Measurements from ENCODE around the gene ATP2B2.
"Not testable (repeated sequence)": the region's sequence is repeated elsewhere in the genome, so short reads cannot be mapped to it uniquely, and the experiment has no call there.

Gene ATP2B2

DNA sequence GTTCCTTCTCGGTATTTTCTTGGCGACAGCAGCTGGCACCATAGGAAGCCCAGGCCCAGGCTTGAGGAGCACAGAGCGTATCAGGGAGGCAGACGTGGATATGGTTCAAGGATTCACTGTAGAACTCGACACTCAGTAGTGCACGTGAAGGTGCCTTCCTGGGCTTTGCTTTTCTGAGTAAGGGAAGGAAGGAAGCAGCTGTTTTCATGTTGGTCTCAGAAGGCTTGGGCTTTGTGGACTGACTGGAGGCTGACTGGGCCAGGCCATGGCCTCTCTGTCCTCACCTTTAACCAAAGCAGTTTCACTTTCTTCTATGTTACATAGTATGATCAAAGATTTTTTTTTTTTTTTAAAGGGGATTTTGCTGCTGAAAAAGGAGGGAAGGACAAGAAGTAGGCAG, 205.7 kb downstream of the ATP2B2 start:
- Histone ChIP-seq H3K36me3 (ENCODE audit: control insufficient read depth in 2 of 2, insufficient read depth in 2 of 2, low read length in 2 of 2) (peaks cover 39 to 51% of the 10 kb centered on the region in 2 donors), H3K27ac (ENCODE audit: low read length) (no peak overlapping the region)

DNA sequence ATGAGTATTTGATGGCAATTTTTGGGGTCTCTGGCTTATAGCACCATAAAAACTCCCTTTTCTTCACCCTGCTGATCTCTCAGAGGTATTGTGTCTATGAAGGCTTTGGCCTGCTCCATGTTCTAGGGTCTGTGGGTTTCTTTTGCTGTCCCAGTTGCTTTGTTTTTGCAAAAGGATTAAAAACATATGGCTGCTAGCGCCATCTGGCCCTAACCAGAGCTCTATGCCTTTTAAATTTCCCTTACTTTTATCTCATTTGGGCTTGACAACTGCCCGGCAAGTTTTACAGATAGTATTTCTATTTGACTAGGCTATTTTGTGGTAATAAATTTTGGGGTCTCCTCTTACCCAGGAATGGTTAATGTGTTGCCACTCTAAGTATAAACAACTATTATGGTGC, 206.2 kb downstream of the ATP2B2 start:
- H3K4me3 ChIP-seq (ENCODE audit: low read length in 2 of 2), result no peak overlapping the region
- no peaks in the 10 kb centered on the region for H3K27me3 ChIP-seq (ENCODE audit: control insufficient read depth in 1 of 2, insufficient read depth in 2 of 2, low read length in 2 of 2)
- H3K4me1 ChIP-seq (ENCODE audit: control insufficient read depth, insufficient read depth, low read length), result no peaks in the 10 kb centered on the region
- H3K9me3 ChIP-seq (ENCODE audit: control insufficient read depth in 2 of 2, low read length in 2 of 2), result no peaks in the 10 kb centered on the region
- peaks cover 36 to 46% of the 10 kb centered on the region in 2 donors for H3K36me3 ChIP-seq (ENCODE audit: control insufficient read depth in 2 of 2, insufficient read depth in 2 of 2, low read length in 2 of 2)
- no peak overlapping the region for H3K27ac ChIP-seq (ENCODE audit: low read length)
- H3K9ac ChIP-seq (ENCODE audit: low read length in 2 of 2), result no peak overlapping the region

More for the DNA sequence above, 205.7 kb downstream of the ATP2B2 start:
- no peaks in the 10 kb centered on the region for H3K27me3 ChIP-seq (ENCODE audit: control insufficient read depth in 1 of 2, insufficient read depth in 2 of 2, low read length in 2 of 2)
- no peak overlapping the region for H3K9ac ChIP-seq (ENCODE audit: low read length in 2 of 2)
- H3K9me3 ChIP-seq (ENCODE audit: control insufficient read depth in 2 of 2, low read length in 2 of 2), result no peaks in the 10 kb centered on the region
- H3K4me1 ChIP-seq (ENCODE audit: control insufficient read depth, insufficient read depth, low read length), result no peaks in the 10 kb centered on the region
- H3K4me3 ChIP-seq (ENCODE audit: low read length in 2 of 2), result no peak overlapping the region

DNA sequence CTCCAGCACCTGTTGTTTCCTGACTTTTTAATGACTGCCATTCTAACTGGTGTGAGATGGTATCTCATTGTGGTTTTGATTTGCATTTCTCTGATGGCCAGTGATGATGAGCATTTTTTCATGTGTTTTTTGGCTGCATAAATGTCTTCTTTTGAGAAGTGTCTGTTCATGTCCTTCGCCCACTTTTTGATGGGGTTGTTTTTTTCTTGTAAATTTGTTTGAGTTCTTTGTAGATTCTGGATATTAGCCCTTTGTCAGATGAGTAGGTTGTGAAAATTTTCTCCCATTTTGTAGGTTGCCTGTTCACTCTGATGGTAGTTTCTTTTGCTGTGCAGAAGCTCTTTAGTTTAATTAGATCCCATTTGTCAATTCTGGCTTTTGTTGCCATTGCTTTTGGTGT, 207.3 kb downstream of the ATP2B2 start:
- not testable (repeated sequence) for H3K9me3 ChIP-seq (ENCODE audit: control insufficient read depth in 2 of 2, low read length in 2 of 2); H3K27ac ChIP-seq (ENCODE audit: low read length); H3K4me1 ChIP-seq (ENCODE audit: control insufficient read depth, insufficient read depth, low read length); H3K9ac ChIP-seq (ENCODE audit: low read length in 2 of 2); H3K27me3 ChIP-seq (ENCODE audit: control insufficient read depth in 1 of 2, insufficient read depth in 2 of 2, low read length in 2 of 2); H3K4me3 ChIP-seq (ENCODE audit: low read length in 2 of 2)
- H3K36me3 ChIP-seq (ENCODE audit: control insufficient read depth in 2 of 2, insufficient read depth in 2 of 2, low read length in 2 of 2), result peaks cover 28 to 36% of the 10 kb centered on the region in 2 donors

DNA sequence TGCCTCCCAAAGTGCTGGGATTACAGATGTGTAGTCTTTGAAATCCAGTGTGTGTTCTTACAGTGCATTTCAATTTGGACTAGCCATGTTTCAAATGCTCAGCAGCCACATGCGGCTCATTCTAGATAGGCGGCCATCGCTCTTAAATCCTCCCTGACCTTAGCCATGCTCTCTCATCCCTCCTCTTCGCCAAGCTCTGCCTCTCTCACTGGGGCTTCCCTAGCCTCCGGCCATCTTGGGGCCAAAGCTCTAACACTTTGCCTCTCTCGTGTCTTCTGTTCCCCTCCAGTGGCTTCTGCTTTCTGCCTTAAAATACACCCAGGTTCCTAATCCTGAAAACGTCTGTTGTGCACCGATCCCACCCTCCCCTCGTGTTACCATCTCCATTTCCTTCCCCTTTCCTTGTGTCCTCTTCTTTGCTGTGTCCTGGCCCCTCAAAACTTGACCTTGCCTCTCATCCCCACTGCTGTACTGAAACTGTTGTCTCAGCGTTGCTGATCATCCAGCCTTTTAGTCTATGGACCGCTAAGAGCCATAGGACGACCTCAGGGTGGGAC, 211.3 kb downstream of the ATP2B2 start:
- Histone ChIP-seq H3K27me3 (ENCODE audit: control insufficient read depth in 1 of 2, insufficient read depth in 2 of 2, low read length in 2 of 2) (no peaks in the 10 kb centered on the region), H3K9me3 (ENCODE audit: control insufficient read depth in 2 of 2, low read length in 2 of 2) (no peaks in the 10 kb centered on the region), H3K4me3 (ENCODE audit: low read length in 2 of 2) (no peak overlapping the region), H3K4me1 (ENCODE audit: control insufficient read depth, insufficient read depth, low read length) (no peaks in the 10 kb centered on the region), H3K36me3 (ENCODE audit: control insufficient read depth in 2 of 2, insufficient read depth in 2 of 2, low read length in 2 of 2) (peaks cover 11 to 17% of the 10 kb centered on the region in 2 donors), H3K27ac (ENCODE audit: low read length) (no peak overlapping the region), H3K9ac (ENCODE audit: low read length in 2 of 2) (no peak overlapping the region)

DNA sequence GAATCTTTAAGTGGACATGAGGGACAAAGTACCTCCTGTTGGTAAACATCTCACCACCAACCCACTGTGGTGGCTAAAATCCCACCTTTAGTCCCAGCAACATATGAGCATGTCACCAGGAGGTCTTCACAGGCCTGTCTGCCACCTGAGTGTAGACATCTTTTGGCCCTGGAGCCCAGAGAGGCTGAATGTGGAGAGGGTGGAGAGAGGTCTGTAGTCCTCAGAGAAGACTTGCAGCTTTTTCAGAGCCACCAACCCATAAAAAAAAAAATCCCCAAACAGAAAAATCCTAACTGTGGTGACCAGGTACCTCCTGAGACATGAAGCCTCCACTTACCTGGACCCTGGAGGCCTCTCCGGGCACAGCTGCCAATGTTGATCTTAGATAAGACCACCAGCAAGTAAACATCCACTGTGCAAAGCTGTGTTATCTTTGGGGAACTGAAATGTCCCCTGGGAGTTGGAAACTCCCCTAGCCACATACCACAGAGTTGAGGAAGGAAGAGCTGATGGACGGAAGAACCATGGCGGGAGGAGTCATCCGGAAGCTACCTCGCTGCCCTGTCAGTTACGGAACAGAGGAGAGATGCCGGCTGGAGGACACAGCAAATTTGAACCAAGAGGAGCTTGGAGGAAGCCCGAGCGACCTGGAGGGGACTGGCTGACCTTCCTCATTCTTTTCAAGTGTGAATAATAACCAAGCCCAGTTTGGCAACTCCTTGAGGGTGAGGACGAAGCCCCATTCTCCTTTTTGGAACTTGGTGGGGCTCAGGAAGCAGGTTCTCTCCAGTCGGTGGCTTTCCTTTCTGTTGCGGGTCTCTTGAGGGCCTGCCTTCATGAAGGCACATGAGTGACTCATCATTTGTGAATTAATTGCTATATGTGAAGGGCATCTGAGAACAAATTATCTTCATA, 212.6 kb downstream of the ATP2B2 start, which contains the start of gene GHRL:
TSS of gene GHRL (minus strand) at position 443 of the 915 bp plus-strand sequence. CDS start 2,767 bp downstream, outside the sequence.
- Histone ChIP-seq H3K27me3 (ENCODE audit: control insufficient read depth in 1 of 2, insufficient read depth in 2 of 2, low read length in 2 of 2) (no peaks in the 10 kb centered on the region), H3K27ac (ENCODE audit: low read length) (no peak within 1 kb of the TSS), H3K4me1 (ENCODE audit: control insufficient read depth, insufficient read depth, low read length) (no peaks in the 10 kb centered on the region), H3K4me3 (ENCODE audit: low read length in 2 of 2) (no peak within 1 kb of the TSS), H3K36me3 (ENCODE audit: control insufficient read depth in 2 of 2, insufficient read depth in 2 of 2, low read length in 2 of 2) (peaks cover 11 to 23% of the 10 kb centered on the region in 2 donors), H3K9me3 (ENCODE audit: control insufficient read depth in 2 of 2, low read length in 2 of 2) (no peaks in the 10 kb centered on the region), H3K9ac (ENCODE audit: low read length in 2 of 2) (no peak within 1 kb of the TSS)

DNA sequence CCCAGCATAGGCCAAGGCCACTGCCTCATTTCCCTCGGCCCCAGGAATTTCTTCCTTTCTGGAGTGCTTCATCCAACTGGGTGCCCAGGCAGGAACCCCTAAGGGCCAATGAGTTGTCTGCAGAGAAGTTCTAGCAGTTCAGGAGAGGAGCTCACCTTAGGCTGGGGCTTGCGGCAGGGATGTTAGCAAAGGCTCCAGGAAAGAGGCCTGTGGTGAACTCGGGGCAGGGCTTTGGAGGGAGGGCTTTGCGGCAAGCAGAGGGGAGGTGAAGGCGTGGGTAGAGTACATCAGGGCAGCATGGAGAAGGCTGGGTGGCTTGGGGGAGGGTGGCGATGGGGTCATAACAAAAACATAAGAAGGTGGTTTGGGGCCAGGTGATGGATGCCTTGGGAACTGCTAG, 213.7 kb downstream of the ATP2B2 start:
- Histone ChIP-seq H3K4me1 (ENCODE audit: control insufficient read depth, insufficient read depth, low read length) (no peaks in the 10 kb centered on the region), H3K9ac (ENCODE audit: low read length in 2 of 2) (no peak overlapping the region), H3K36me3 (ENCODE audit: control insufficient read depth in 2 of 2, insufficient read depth in 2 of 2, low read length in 2 of 2) (peaks cover 11 to 29% of the 10 kb centered on the region in 2 donors), H3K4me3 (ENCODE audit: low read length in 2 of 2) (no peak overlapping the region), H3K27ac (ENCODE audit: low read length) (no peak overlapping the region), H3K9me3 (ENCODE audit: control insufficient read depth in 2 of 2, low read length in 2 of 2) (no peaks in the 10 kb centered on the region), H3K27me3 (ENCODE audit: control insufficient read depth in 1 of 2, insufficient read depth in 2 of 2, low read length in 2 of 2) (no peaks in the 10 kb centered on the region)

DNA sequence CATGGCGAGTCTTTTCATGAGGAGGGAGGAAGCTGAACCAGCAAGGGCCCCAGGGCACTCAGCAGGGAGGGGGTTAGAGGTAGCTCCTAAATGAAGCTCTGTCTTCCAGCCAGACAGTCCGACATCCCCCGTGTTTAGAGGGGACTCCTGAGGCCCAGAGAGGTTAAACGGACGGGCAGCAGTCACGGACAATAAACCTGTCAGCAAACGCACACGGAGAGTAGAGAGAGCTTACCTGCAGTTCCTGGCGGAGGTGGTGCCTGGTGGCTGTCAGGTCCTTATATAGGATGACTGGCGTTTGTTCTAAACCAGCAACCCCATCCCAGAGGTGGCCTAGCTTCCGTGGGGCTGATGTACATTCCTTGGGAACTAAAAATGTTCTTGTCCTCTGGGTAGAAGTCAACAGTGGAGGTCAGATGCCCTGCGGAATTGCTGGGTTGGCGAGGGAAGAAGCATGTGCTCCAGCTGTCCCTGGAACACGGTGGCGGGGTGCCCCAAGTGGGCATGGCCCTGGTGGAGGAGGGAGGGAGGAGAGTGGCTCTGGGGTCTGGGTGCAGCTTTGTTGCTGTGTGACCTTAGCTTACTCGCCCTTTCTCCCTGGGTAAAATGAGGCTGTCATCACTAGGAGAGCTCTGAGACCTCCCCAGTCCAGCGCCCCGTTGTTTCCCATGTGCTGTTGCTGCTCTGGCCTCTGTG, 214.8 kb downstream of the ATP2B2 start:
- Histone ChIP-seq H3K9ac (ENCODE audit: low read length in 2 of 2) (no peak overlapping the region), H3K27ac (ENCODE audit: low read length) (no peak overlapping the region), H3K4me3 (ENCODE audit: low read length in 2 of 2) (no peak overlapping the region), H3K4me1 (ENCODE audit: control insufficient read depth, insufficient read depth, low read length) (no peaks in the 10 kb centered on the region), H3K9me3 (ENCODE audit: control insufficient read depth in 2 of 2, low read length in 2 of 2) (no peaks in the 10 kb centered on the region), H3K36me3 (ENCODE audit: control insufficient read depth in 2 of 2, insufficient read depth in 2 of 2, low read length in 2 of 2) (peaks cover 14 to 29% of the 10 kb centered on the region in 2 donors), H3K27me3 (ENCODE audit: control insufficient read depth in 1 of 2, insufficient read depth in 2 of 2, low read length in 2 of 2) (no peaks in the 10 kb centered on the region)

DNA sequence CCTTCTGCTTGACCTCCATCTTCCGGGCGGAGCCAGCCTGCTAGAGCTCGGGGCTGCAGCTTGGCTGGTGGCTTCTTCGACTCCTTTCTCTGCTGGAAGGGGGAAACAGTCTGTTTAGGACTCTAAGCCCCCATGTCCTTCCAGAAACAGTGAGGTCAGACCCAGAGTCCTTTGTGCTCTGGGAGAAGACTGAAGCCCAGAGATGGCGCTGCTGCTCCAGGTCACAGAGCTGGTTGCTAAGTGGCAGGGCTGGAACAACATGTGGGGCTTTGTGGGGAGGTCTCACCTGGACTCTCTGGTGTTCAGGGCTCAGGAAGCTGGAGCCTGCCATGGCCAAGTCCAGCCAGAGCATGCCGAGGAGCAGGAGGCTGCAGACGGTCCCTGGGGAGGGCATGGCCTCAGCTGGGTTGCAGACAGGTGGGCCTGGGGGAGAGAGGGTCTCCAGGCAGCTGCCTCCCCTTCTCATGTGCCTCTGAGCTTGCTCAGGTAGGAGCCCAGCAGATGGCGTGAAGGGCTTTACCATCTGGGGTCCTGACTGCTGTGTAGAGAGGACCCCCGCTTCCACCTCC, 215.5 kb downstream of the ATP2B2 start:
- no peaks in the 10 kb centered on the region for H3K9me3 ChIP-seq (ENCODE audit: control insufficient read depth in 2 of 2, low read length in 2 of 2)
- no peak overlapping the region for H3K9ac ChIP-seq (ENCODE audit: low read length in 2 of 2)
- no peaks in the 10 kb centered on the region for H3K4me1 ChIP-seq (ENCODE audit: control insufficient read depth, insufficient read depth, low read length)
- no peaks in the 10 kb centered on the region for H3K27me3 ChIP-seq (ENCODE audit: control insufficient read depth in 1 of 2, insufficient read depth in 2 of 2, low read length in 2 of 2)
- H3K4me3 ChIP-seq (ENCODE audit: low read length in 2 of 2), result no peak overlapping the region
- no peak overlapping the region for H3K27ac ChIP-seq (ENCODE audit: low read length)
- peaks cover 14 to 32% of the 10 kb centered on the region in 2 donors for H3K36me3 ChIP-seq (ENCODE audit: control insufficient read depth in 2 of 2, insufficient read depth in 2 of 2, low read length in 2 of 2)

DNA sequence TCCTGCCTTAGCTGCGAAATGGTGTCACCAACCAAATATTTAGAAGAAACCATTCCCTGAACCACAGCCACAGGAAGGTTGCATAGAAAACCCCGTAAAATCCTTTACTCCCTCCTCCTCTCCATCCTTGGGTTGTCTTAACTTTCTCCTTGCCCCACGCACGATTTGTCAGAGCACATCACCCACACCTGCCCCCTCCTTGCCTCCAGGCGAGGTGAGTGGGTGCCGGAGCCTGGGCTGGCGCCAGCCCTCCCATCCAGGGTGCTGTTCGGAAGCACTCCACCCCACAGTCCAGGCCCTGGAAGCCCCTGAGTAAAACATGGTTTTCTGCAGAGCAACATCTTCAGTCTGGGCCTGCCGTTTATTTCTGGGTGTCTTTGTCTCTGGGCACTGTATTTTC, 216.3 kb downstream of the ATP2B2 start:
- Histone ChIP-seq H3K9me3 (ENCODE audit: control insufficient read depth in 2 of 2, low read length in 2 of 2) (no peaks in the 10 kb centered on the region), H3K27me3 (ENCODE audit: control insufficient read depth in 1 of 2, insufficient read depth in 2 of 2, low read length in 2 of 2) (no peaks in the 10 kb centered on the region), H3K27ac (ENCODE audit: low read length) (no peak overlapping the region), H3K9ac (ENCODE audit: low read length in 2 of 2) (no peak overlapping the region), H3K4me1 (ENCODE audit: control insufficient read depth, insufficient read depth, low read length) (no peaks in the 10 kb centered on the region), H3K36me3 (ENCODE audit: control insufficient read depth in 2 of 2, insufficient read depth in 2 of 2, low read length in 2 of 2) (peaks cover 16 to 33% of the 10 kb centered on the region in 2 donors), H3K4me3 (ENCODE audit: low read length in 2 of 2) (no peak overlapping the region)

DNA sequence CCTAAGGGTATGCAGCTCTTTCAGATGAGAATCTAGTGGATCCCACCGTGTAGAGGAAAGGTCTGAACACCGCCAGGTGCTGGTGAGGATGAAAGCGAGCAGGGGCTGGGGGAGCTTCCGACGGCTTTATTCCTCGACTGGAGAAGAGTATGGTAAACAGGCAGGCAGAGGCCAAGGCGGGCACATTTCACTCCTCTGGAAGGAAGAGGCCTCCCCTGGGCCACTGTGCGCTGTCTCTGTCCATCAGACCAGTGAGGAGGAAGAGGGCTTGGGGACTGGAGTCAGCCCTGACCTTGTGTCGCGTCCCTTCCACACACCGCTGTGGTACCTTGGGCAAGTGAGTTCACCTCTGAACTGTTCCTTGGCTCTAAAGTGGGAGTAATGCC, 216.8 kb downstream of the ATP2B2 start:
- peaks cover 3% of the 10 kb centered on the region for H3K4me1 ChIP-seq (ENCODE audit: control insufficient read depth, insufficient read depth, low read length)
- no peak overlapping the region for H3K9ac ChIP-seq (ENCODE audit: low read length in 2 of 2)
- no peak overlapping the region for H3K4me3 ChIP-seq (ENCODE audit: low read length in 2 of 2)
- peaks cover 13 to 31% of the 10 kb centered on the region in 2 donors for H3K36me3 ChIP-seq (ENCODE audit: control insufficient read depth in 2 of 2, insufficient read depth in 2 of 2, low read length in 2 of 2)
- no peaks in the 10 kb centered on the region for H3K9me3 ChIP-seq (ENCODE audit: control insufficient read depth in 2 of 2, low read length in 2 of 2)
- no peaks in the 10 kb centered on the region for H3K27me3 ChIP-seq (ENCODE audit: control insufficient read depth in 1 of 2, insufficient read depth in 2 of 2, low read length in 2 of 2)
- H3K27ac ChIP-seq (ENCODE audit: low read length), result no peak overlapping the region
